Heart left ventricle (tissue), 16 donors: ENCODE measurements around the gene AKAP7. TPM values are rescaled to one million over a fixed set of nuclear protein-coding genes. Genes with fewer than 3 reads are reported as not detected.

Source experiments
- ATAC-seq, 4 donors: fragments of 200-7000 bp; cut with Tn5 transposase; one replicate each; pipeline ENCODE4 v1.9.1; 2020 to 2022; ENCODE audit warnings: moderate library complexity in 4 of 4, mild to moderate bottlenecking in 3 of 4, moderate number of reproducible peaks in 1 of 4
- DNase-seq, 5 donors: peaks; one replicate each; pipeline ENCODE4 v3.0.0-alpha.2; 2020
- H3K27ac ChIP-seq, 12 donors: fragments of 200-600 bp; sonication (generic) in 4 of 12; one replicate each; pipeline versions ENCODE4 v1.5.0 to v1.8.0; 2016 to 2022; ENCODE audit warnings: mild to moderate bottlenecking in 2 of 12
- H3K27me3 ChIP-seq, 9 donors: fragments of 200-600 bp; sonication (generic) in 2 of 9; one replicate each; pipeline versions ENCODE4 v1.5.1 to v1.8.0; 2016 to 2022; ENCODE audit warnings: mild to moderate bottlenecking in 3 of 9
- H3K36me3 ChIP-seq, 9 donors: fragments of 200-600 bp; sonication (generic) in 2 of 9; one replicate each; pipeline versions ENCODE4 v1.5.0 to v1.8.0; 2018 to 2022; ENCODE audit warnings: mild to moderate bottlenecking in 2 of 9
- H3K4me1 ChIP-seq, 12 donors: fragments of 200-600 bp; sonication (generic) in 4 of 12; one replicate each; pipeline versions ENCODE4 v1.5.0 to v1.8.0; 2016 to 2022; ENCODE audit warnings: mild to moderate bottlenecking in 3 of 12
- H3K4me3 ChIP-seq, 12 donors: fragments of 200-600 bp; sonication (generic) in 4 of 12; one replicate each; pipeline versions ENCODE4 v1.5.0 to v1.8.0; 2017 to 2022; ENCODE audit warnings: mild to moderate bottlenecking in 9 of 12, moderate library complexity in 4 of 12
- H3K9me3 ChIP-seq, 12 donors: fragments of 200-600 bp; sonication (generic) in 4 of 12; one replicate each; pipeline versions ENCODE4 v1.5.0 to v1.8.0; 2016 to 2022; ENCODE audit warnings: mild to moderate bottlenecking in 1 of 12
- POLR2A ChIP-seq, 2 donors: fragments of 450-650 bp; IDR thresholded peaks; one replicate each; pipeline ENCODE4 v1.6.1; 2017; ENCODE audit warnings: antibody characterized with exemption in 2 of 2, mild to moderate bottlenecking in 2 of 2, moderate library complexity in 2 of 2
- WGBS, 4 donors: extraction: QIAGEN DNeasy Blood & Tissue Kit in 2 of 4; methylation state at CpG; one replicate each; pipeline versions ENCODE4 v1.1.5 to v1.1.7; 2013 to 2018; 5-methylcytosine and 5-hydroxymethylcytosine counted together
- intact Hi-C, 10 donors: fragments of 100-400 bp; cut with DNase I; formaldehyde crosslinking; loops; one replicate each; pipeline versions ENCODE4 v1.11.1 to v1.14.2; 2022
- polyA plus RNA-seq, 2 donors: library from polyadenylated mRNA; stranded (reverse); fragments of 200-250 nt; gene quantifications; one replicate each; pipeline ENCODE4 v1.2.3, GENCODE V29; 2013
- total RNA-seq, 9 donors: library from RNA; depleted of rRNA in 2 of 9; stranded (reverse); fragments of >200 nt in 2 of 9; fragmentation: NEBNext Ultra II Directional in 3 of 9; extraction: Animal tissue kit (Norgen Biotek cat#: 25700) in 3 of 9; gene quantifications; one replicate each; pipeline versions ENCODE4 v1.1.0 to v1.2.4, GENCODE V29; 2016 to 2023
- TF ChIP-seq, protein P1 (sequence below), 12 donors: fragments of 200-600 bp; sonication (generic) in 4 of 12; IDR thresholded peaks; one replicate each; pipeline versions ENCODE4 v1.5.0 to v1.8.0; 2018 to 2022; ENCODE audit warnings: antibody characterized with exemption in 12 of 12, mild to moderate bottlenecking in 5 of 12
- donor health status: ischemic (EF 13 %, LVEDD 7.1; RV severe dilation, severe dysfunction).
- donor health status: healthy with polysubstance abuse.
- donor health status: DM: no; HTN: yes; CAD: no.
- donor health status: DM: no; HTN: no; CAD: no.
- donor health status: ischemic (EF 25% LVEDD 6.9; RV normal size, moderate dysfunction).
- donor health status: ischemic (EF 25% LVEDD 5.7; RV mildly dilated, moderate dysfunction).
- donor health status: healthy.
- donor health status: DM: yes; HTN: yes; CAD: no.
- donor health status: ischemic (EF 35%, LVEDD 5.7; RV mildly dilated, moderate dysfunction).
- donor health status: nonischemic (EF 11% LVEDD 7.7; RV severe dilation, severe dysfunction).
- donor health status: DM: yes; HTN: yes; CAD: no.
- donor health status: PGD.
- donor health status: ischemic (EF 29% LVEDD 5.4; RV normal size, mild dysfunction).
- donor health status: nonischemic (EF 23%, LVEDD 6.1; RV moderate dilation, normal function).

AKAP7 gene
- total and polyA plus RNA-seq, 11 donors, result 2.3 to 13.5 (median 8.7) TPM

DNA sequence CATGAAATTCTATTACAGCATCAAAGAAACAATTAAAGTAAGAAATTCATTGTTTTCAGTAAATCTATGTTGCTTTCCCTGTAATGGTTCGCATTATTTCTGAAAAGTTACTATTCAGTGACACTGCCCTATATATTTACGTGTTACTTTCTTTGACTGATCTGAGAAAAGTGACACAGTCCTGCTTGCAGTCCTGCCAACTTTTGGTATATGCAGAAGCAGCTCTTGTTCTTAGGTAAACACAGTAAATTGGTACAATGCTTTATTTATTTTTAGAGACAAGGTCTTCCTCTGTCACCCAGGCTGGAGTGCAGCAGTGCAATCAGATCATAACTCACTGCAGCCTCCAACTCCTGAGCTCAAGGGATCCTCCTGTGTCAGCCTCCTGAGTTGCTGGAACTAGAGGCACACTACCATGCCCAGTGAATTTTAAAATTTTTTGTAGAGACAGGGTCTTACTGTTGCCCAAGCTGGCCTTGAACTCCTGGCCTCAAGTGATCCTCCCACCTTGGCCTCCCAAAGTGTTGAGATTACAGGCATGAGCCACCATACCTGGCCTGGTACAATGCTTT, 151.3 kb downstream of the AKAP7 start:
- intact Hi-C loops, result no loop called here
- H3K4me3 ChIP-seq, result no peak overlapping the region
- H3K9me3 ChIP-seq, result no peaks in the 10 kb centered on the region
- ATAC-seq (no peak), DNase-seq (no peak)
- H3K27me3 ChIP-seq, result no peaks in the 10 kb centered on the region
- H3K4me1 ChIP-seq, result peaks cover 0 to 6% (median 0%) of the 10 kb centered on the region in 12 donors
- H3K36me3 ChIP-seq, result peaks cover 0 to 6% (median 0%) of the 10 kb centered on the region in 9 donors
- no peak overlapping the region for H3K27ac ChIP-seq
- 96 to 100% (median 100%) methylated on average over 2 of the region's 2 CpGs for WGBS, 4 donors
- no peak for TF ChIP-seq POLR2A (IDR thresholded peaks at IDR 0.05)
- TF ChIP-seq, protein P1, sequence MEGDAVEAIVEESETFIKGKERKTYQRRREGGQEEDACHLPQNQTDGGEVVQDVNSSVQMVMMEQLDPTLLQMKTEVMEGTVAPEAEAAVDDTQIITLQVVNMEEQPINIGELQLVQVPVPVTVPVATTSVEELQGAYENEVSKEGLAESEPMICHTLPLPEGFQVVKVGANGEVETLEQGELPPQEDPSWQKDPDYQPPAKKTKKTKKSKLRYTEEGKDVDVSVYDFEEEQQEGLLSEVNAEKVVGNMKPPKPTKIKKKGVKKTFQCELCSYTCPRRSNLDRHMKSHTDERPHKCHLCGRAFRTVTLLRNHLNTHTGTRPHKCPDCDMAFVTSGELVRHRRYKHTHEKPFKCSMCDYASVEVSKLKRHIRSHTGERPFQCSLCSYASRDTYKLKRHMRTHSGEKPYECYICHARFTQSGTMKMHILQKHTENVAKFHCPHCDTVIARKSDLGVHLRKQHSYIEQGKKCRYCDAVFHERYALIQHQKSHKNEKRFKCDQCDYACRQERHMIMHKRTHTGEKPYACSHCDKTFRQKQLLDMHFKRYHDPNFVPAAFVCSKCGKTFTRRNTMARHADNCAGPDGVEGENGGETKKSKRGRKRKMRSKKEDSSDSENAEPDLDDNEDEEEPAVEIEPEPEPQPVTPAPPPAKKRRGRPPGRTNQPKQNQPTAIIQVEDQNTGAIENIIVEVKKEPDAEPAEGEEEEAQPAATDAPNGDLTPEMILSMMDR (IDR thresholded peaks at IDR 0.05), result no peak

DNA sequence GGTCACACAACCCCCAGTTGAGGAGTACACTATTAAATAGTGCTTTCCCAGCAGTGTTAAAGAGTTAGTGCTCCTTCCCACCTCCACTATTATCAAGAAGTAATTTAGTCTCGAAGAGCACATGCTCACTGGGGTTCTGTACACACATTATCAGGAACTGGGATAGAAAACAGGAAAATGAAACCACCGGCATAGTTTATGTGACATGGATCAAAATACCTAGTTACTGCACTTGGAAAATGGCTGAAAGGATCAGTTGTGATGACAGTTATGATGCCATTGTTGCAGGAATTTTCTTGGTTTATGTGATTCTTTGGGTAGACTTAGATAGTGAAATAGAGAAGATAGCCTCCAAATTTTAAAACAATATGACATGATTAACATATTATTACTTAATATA, 152.9 kb downstream of the AKAP7 start:
- H3K4me1 ChIP-seq, result peaks cover 0 to 13% (median 3%) of the 10 kb centered on the region in 12 donors
- H3K27ac ChIP-seq, result no peak overlapping the region
- H3K27me3 ChIP-seq, result no peaks in the 10 kb centered on the region
- ATAC-seq, result no peak
- intact Hi-C loops, result no loop called here
- no peaks in the 10 kb centered on the region for H3K9me3 ChIP-seq
- TF ChIP-seq POLR2A (IDR thresholded peaks at IDR 0.05), result no peak
- 72 to 88% (median 79%) methylated on average over 2 of the region's 2 CpGs for WGBS, 4 donors
- no peak for DNase-seq
- no peak overlapping the region for H3K4me3 ChIP-seq
- peaks cover 0 to 6% (median 0%) of the 10 kb centered on the region in 9 donors for H3K36me3 ChIP-seq

DNA sequence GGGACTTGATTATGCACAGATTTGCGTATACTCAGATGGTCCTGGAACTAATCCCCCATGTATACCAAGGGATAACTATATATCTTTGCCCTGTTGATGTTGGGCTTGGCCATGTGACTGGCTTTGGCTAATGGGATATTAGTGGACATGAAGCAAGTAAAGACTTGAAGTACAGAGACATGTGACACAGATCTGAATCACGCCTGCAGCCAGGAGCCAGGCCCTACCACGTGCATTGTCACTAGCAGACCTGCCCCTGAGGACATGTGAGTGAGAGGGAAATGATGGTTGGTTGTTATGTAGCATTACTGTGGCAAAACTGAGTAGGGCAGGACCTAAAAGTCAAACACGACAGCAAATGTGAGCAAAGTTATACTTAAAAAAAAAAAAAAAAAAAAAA, 155.7 kb downstream of the AKAP7 start:
- no peak overlapping the region for H3K4me3 ChIP-seq
- peaks cover 0 to 14% (median 4%) of the 10 kb centered on the region in 12 donors for H3K4me1 ChIP-seq
- H3K27me3 ChIP-seq, result no peaks in the 10 kb centered on the region
- DNase-seq, result no peak
- ATAC-seq, result no peak
- H3K27ac ChIP-seq, result no peak overlapping the region
- no peaks in the 10 kb centered on the region for H3K9me3 ChIP-seq
- WGBS, 4 donors, result 93 to 97% (median 96%) methylated on average over 4 of the region's 4 CpGs
- TF ChIP-seq, protein P1 (IDR thresholded peaks at IDR 0.05), result no peak
- TF ChIP-seq POLR2A (IDR thresholded peaks at IDR 0.05), result no peak
- intact Hi-C loops, result no loop called here
- H3K36me3 ChIP-seq, result no peaks in the 10 kb centered on the region

DNA sequence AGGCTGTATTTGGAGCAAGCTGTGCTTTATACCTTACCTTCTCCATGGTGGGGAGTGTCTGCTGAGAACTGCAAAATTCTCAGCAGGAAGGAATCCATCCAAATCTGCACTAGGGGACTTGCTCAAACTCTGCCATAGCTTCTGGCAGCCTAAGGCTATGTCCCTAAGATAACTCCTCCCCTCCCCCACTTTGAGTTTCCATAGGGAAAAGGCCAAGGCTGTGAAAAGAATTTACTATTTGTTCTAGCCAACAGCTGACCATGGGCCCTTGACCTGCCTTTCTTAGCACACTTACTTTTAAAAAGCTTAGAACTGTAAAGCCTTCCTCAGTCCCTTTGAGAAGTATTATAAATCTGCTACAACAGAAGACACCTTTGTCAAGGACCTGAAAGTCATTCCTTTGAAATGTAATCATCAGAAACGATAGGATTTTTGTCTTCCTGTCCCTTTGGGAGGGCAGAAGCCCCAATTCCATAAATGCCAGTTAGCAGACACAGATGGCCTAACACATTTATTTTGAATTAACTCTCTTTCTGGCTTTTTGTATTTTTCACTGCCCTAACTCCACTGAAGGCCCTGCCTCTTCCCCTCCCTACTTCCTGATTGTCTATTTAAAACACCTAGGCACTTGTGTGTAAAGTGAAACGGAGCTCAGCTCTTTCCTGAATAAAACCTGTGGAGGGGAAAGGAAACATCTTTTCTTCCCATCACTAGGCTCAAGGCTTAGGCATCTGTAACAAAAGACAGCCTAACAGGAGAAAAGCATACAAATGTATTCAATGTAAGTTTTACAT, 157.1 kb downstream of the AKAP7 start:
- ATAC-seq (no peak), DNase-seq (no peak)
- Histone ChIP-seq H3K4me1 (peaks cover 0 to 14% (median 4%) of the 10 kb centered on the region in 12 donors), H3K36me3 (no peaks in the 10 kb centered on the region), H3K4me3 (no peak overlapping the region), H3K27me3 (no peaks in the 10 kb centered on the region), H3K9me3 (no peaks in the 10 kb centered on the region), H3K27ac (no peak overlapping the region)
- 34 to 42% (median 41%) methylated on average over 2 of the region's 2 CpGs for WGBS, 4 donors
- intact Hi-C loops, result no loop called here
- no peak for TF ChIP-seq POLR2A (IDR thresholded peaks at IDR 0.05)
- TF ChIP-seq, protein P1 (IDR thresholded peaks at IDR 0.05), result no peak
